Heart right ventricle (tissue), 16 donors: Measurements from ENCODE around the gene DZIP3. TPM values are rescaled to one million over a fixed set of nuclear protein-coding genes. Genes with fewer than 3 reads are reported as not detected.
A peak's percentile ranks its signal among the peaks of the same experiment; 100 is the strongest.
"Not testable (repeated sequence)": the region's sequence is repeated elsewhere in the genome, so short reads cannot be mapped to it uniquely, and the experiment has no call there.

ENCODE experiments used
- ATAC-seq, 8 donors: fragments of 200-7000 bp; cut with Tn5 transposase; one replicate each; pipeline ENCODE4 v1.9.1; 2020; ENCODE audit warnings: mild to moderate bottlenecking in 8 of 8, moderate library complexity in 8 of 8, moderate number of reproducible peaks in 1 of 8
- DNase-seq, 2 donors: peaks; one replicate each; pipeline ENCODE4 v3.0.0-alpha.2; 2020
- H3K27ac ChIP-seq, 10 donors: fragments of 200-600 bp; sonication (generic) in 2 of 10; one replicate each; pipeline versions ENCODE4 v1.5.0 to v1.8.0; 2020 to 2022; ENCODE audit warnings: mild to moderate bottlenecking in 3 of 10
- H3K27me3 ChIP-seq, 7 donors: fragments of 200-600 bp; one replicate each; pipeline ENCODE4 v1.8.0; 2021 to 2022; ENCODE audit warnings: mild to moderate bottlenecking in 2 of 7
- H3K36me3 ChIP-seq, 9 donors: fragments of 200-600 bp; sonication (generic) in 1 of 9; one replicate each; pipeline versions ENCODE4 v1.5.0 to v1.8.0; 2020 to 2022; ENCODE audit warnings: mild to moderate bottlenecking in 2 of 9
- H3K4me1 ChIP-seq, 9 donors: fragments of 200-600 bp; sonication (generic) in 1 of 9; one replicate each; pipeline versions ENCODE4 v1.5.0 to v1.8.0; 2020 to 2022; ENCODE audit warnings: mild to moderate bottlenecking in 4 of 9
- H3K4me3 ChIP-seq, 10 donors: fragments of 200-600 bp; sonication (generic) in 2 of 10; one replicate each; pipeline versions ENCODE4 v1.5.0 to v1.8.0; 2020 to 2022; ENCODE audit warnings: mild to moderate bottlenecking in 7 of 10, moderate library complexity in 2 of 10
- H3K9me3 ChIP-seq, 11 donors: fragments of 200-600 bp in 10 of 11; sonication (generic) in 2 of 11; one replicate each; pipeline versions ENCODE4 v1.5.0 to v1.8.0; 2013 to 2022; ENCODE audit warnings: mild to moderate bottlenecking in 2 of 11, control low read depth in 1 of 11, moderate library complexity in 1 of 11
- CTCF ChIP-seq, 9 donors: fragments of 200-600 bp; sonication (generic) in 2 of 9; IDR thresholded peaks; one replicate each; pipeline versions ENCODE4 v1.5.0 to v1.8.0; 2021 to 2022; ENCODE audit warnings: antibody characterized with exemption in 9 of 9, mild to moderate bottlenecking in 5 of 9, moderate library complexity in 1 of 9
- WGBS, 2 donors: extraction: QIAGEN DNeasy Blood & Tissue Kit; methylation state at CpG; one replicate each; pipeline ENCODE4 v1.1.7; 2013; ENCODE audit warnings: inconsistent platforms in 1 of 2; 5-methylcytosine and 5-hydroxymethylcytosine counted together
- intact Hi-C, 10 donors: fragments of 100-400 bp; cut with DNase I; formaldehyde crosslinking; loops; one replicate each; pipeline versions ENCODE4 v1.11.1 to v1.14.2; 2022
- polyA plus RNA-seq, 2 donors: library from polyadenylated mRNA; stranded (reverse); fragments of 200-250 nt; gene quantifications; one replicate each; pipeline ENCODE4 v1.2.3, GENCODE V29; 2013
- total RNA-seq, 10 donors: library from RNA; stranded (reverse); fragmentation: NEBNext Ultra II Directional in 3 of 10; extraction: Animal tissue kit (Norgen Biotek cat#: 25700) in 3 of 10; gene quantifications; one replicate each; pipeline versions ENCODE4 v1.2.1 to v1.2.4, GENCODE V29; 2021 to 2023
- donor health status: Arrhythmogenic right ventricular cardiomyopathy.
- donor health status: ischemic (EF 13 %, LVEDD 7.1; RV severe dilation, severe dysfunction).
- donor health status: healthy with polysubstance abuse.
- donor health status: DM: no; HTN: yes; CAD: no.
- donor health status: DM: no; HTN: no; CAD: no.
- donor health status: ischemic (EF 25% LVEDD 6.9; RV normal size, moderate dysfunction).
- donor health status: ischemic (EF 25% LVEDD 5.7; RV mildly dilated, moderate dysfunction).
- donor health status: healthy.
- donor health status: DM: yes; HTN: yes; CAD: no.
- donor health status: Ischemic cardiomyopathy.
- donor health status: ischemic (EF 35%, LVEDD 5.7; RV mildly dilated, moderate dysfunction).
- donor health status: nonischemic (EF 11% LVEDD 7.7; RV severe dilation, severe dysfunction).
- donor health status: DM: yes; HTN: yes; CAD: no.
- donor health status: PGD.
- donor health status: ischemic (EF 29% LVEDD 5.4; RV normal size, mild dysfunction).
- donor health status: nonischemic (EF 23%, LVEDD 6.1; RV moderate dilation, normal function).

DZIP3 gene
- total and polyA plus RNA-seq, 12 donors = 3.0 to 29.0 (median 18.0) TPM

GRCh38 chr3:108610651-108611050, 21.1 kb downstream of the DZIP3 start:
- intact Hi-C loops = no loop called here
- TF ChIP-seq CTCF (IDR thresholded peaks at IDR 0.05) = no peak

GRCh38 chr3:108616090-108616489, 26.6 kb downstream of the DZIP3 start:
- 99% methylated on average over 8 of the region's 8 CpGs for WGBS, 2 donors
- peaks cover 0 to 76% (median 1%) of the 10 kb centered on the region in 9 donors for H3K36me3 ChIP-seq
- not testable (repeated sequence) for DNase-seq

More at GRCh38 chr3:108610651-108611050, 21.1 kb downstream of the DZIP3 start:
- Histone ChIP-seq H3K4me3 (no peak overlapping the region), H3K27ac (no peak overlapping the region), H3K9me3 (no peaks in the 10 kb centered on the region), H3K36me3 (peaks cover 0 to 67% (median 7%) of the 10 kb centered on the region in 9 donors), H3K27me3 (no peaks in the 10 kb centered on the region), H3K4me1 (no peaks in the 10 kb centered on the region)
- 93 to 99% methylated on average over 1 of the region's 1 CpG for WGBS, 2 donors
- no peak for ATAC-seq
- no peak for DNase-seq

GRCh38 chr3:108620250-108620649, 30.7 kb downstream of the DZIP3 start:
- intact Hi-C loops = no loop called here
- WGBS, 2 donors = 96 to 98% methylated on average over 1 of the region's 1 CpG
- no peaks in the 10 kb centered on the region for H3K27me3 ChIP-seq
- TF ChIP-seq CTCF (IDR thresholded peaks at IDR 0.05) = no peak
- peaks cover 0 to 3% (median 0%) of the 10 kb centered on the region in 11 donors for H3K9me3 ChIP-seq
- H3K4me3 ChIP-seq = no peak overlapping the region
- no peak for DNase-seq
- no peaks in the 10 kb centered on the region for H3K4me1 ChIP-seq
- no peak overlapping the region for H3K27ac ChIP-seq
- peaks cover 0 to 52% (median 5%) of the 10 kb centered on the region in 9 donors for H3K36me3 ChIP-seq
- ATAC-seq = no peak

More at GRCh38 chr3:108616090-108616489, 26.6 kb downstream of the DZIP3 start:
- H3K27ac ChIP-seq, H3K9me3 ChIP-seq, ATAC-seq, H3K4me3 ChIP-seq, H3K27me3 ChIP-seq, intact Hi-C loops, H3K4me1 ChIP-seq: not testable (repeated sequence)

- H3K4me1 ChIP-seq = no peaks in the 10 kb centered on the region
- H3K36me3 ChIP-seq = peaks cover 0 to 46% (median 5%) of the 10 kb centered on the region in 9 donors
- intact Hi-C loops = no loop called here
- no peak overlapping the region for H3K27ac ChIP-seq
- 66 to 74% methylated on average over 3 of the region's 3 CpGs for WGBS, 2 donors
- no peak for TF ChIP-seq CTCF (IDR thresholded peaks at IDR 0.05)
- peak in 2 of 8 donors; percentile 28 to 57 for ATAC-seq
- peaks cover 0 to 3% (median 0%) of the 10 kb centered on the region in 11 donors for H3K9me3 ChIP-seq
- DNase-seq = peak in 1 of 2 donors; percentile 5
- H3K4me3 ChIP-seq = no peak overlapping the region
- H3K27me3 ChIP-seq = no peaks in the 10 kb centered on the region
These were observed 34.0 kb downstream of the DZIP3 start for GRCh38 chr3:108623504-108623903.

- Histone ChIP-seq H3K36me3 (peaks cover 0 to 72% (median 13%) of the 10 kb centered on the region in 9 donors), H3K4me1 (no peaks in the 10 kb centered on the region), H3K27ac (no peak overlapping the region), H3K9me3 (no peaks in the 10 kb centered on the region), H3K4me3 (no peak overlapping the region), H3K27me3 (no peaks in the 10 kb centered on the region)
- TF ChIP-seq CTCF (IDR thresholded peaks at IDR 0.05) = no peak
- DNase-seq = no peak
- no peak for ATAC-seq
- intact Hi-C loops = no loop called here
- 92 to 96% methylated on average over 1 of the region's 1 CpG for whole genome bisulfite sequencing, 2 donors
These were observed 40.5 kb downstream of the DZIP3 start for GRCh38 chr3:108629974-108630373.
